Suprapubic skin (tissue), 4 donors: Measurements from ENCODE around the gene HOATZ.

ENCODE experiments used
- EP300 ChIP-seq: sonication (generic); formaldehyde crosslinking; IDR thresholded peaks from one replicate; pipeline ENCODE4 v1.6.1; 2017; ENCODE audit warnings: antibody characterized with exemption
- POLR2A ChIP-seq, 2 donors: fragments of 450-650 bp; IDR thresholded peaks; one replicate each; pipeline ENCODE4 v1.6.1; 2017; ENCODE audit warnings: antibody characterized with exemption in 2 of 2, mild to moderate bottlenecking in 2 of 2, moderate library complexity in 2 of 2
- POLR2AphosphoS5 ChIP-seq, 3 donors: sonication (generic); formaldehyde crosslinking; IDR thresholded peaks; one replicate each; pipeline ENCODE4 v1.6.1; 2017; ENCODE audit warnings: antibody characterized with exemption in 3 of 3
- TF ChIP-seq, protein P1 (sequence below), 2 donors: fragments of 200-600 bp in 1 of 2; fragments of 450-650 bp in 1 of 2; sonication (generic) in 1 of 2; IDR thresholded peaks; one replicate each; pipeline ENCODE4 v1.5.1; 2016 to 2019; ENCODE audit warnings: antibody characterized with exemption in 2 of 2, mild to moderate bottlenecking in 1 of 2, moderate library complexity in 1 of 2

DNA sequence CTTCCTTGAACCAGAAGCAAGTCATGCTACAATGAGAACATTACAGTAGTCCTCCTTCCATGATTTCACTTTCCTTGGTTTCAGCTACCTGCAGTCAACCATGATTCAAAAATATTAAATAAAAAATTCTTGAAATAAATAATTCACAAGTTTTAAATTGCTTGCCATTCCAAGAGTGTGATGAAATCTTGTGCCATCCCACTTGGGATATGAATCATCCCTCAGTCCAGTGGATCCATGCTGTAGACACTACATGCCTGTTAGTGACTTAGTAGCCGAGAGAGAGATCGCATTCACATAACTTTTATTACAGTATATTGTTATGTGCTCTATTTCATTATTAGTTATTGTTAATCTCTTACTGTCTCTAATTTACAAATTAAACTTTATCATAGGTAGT lies 6.0 kb downstream of the HOATZ start:
- TF ChIP-seq POLR2AphosphoS5 (IDR thresholded peaks at IDR 0.05) (no peak), POLR2A (IDR thresholded peaks at IDR 0.05) (no peak), EP300 (no peak)
- TF ChIP-seq, protein P1, sequence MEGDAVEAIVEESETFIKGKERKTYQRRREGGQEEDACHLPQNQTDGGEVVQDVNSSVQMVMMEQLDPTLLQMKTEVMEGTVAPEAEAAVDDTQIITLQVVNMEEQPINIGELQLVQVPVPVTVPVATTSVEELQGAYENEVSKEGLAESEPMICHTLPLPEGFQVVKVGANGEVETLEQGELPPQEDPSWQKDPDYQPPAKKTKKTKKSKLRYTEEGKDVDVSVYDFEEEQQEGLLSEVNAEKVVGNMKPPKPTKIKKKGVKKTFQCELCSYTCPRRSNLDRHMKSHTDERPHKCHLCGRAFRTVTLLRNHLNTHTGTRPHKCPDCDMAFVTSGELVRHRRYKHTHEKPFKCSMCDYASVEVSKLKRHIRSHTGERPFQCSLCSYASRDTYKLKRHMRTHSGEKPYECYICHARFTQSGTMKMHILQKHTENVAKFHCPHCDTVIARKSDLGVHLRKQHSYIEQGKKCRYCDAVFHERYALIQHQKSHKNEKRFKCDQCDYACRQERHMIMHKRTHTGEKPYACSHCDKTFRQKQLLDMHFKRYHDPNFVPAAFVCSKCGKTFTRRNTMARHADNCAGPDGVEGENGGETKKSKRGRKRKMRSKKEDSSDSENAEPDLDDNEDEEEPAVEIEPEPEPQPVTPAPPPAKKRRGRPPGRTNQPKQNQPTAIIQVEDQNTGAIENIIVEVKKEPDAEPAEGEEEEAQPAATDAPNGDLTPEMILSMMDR (IDR thresholded peaks at IDR 0.05) = no peak
